GM06990 (cell line): Measurements from ENCODE around the gene BRCA2.

Experiments used
- DNase-seq: peaks from one replicate; pipeline ENCODE4 v3.0.0-alpha.2; 2011; ENCODE audit not compliant: insufficient read length; ENCODE audit errors: extremely low read depth
- H3K27me3 ChIP-seq: replicated peaks from 2 replicates; pipeline ENCODE4 v1.6.0; 2011; ENCODE audit warnings: low read length; ENCODE audit not compliant: control insufficient read depth, insufficient read depth
- H3K36me3 ChIP-seq: 2 replicates; pipeline ENCODE4 v1.5.1; 2011; ENCODE audit warnings: low read length; ENCODE audit not compliant: control insufficient read depth, insufficient read depth
- H3K4me3 ChIP-seq: replicated peaks from 2 replicates; pipeline ENCODE4 v1.5.1; 2011; ENCODE audit warnings: low read depth, mild to moderate bottlenecking, control low read depth, low read length
- TF ChIP-seq, protein P1 (sequence below): IDR thresholded peaks from 2 replicates; pipeline ENCODE4 v1.5.1; 2011; ENCODE audit warnings: low read length, control low read depth, mild to moderate bottlenecking, inconsistent platforms; ENCODE audit not compliant: insufficient read depth, poor library complexity, severe bottlenecking

Gene BRCA2

DNA sequence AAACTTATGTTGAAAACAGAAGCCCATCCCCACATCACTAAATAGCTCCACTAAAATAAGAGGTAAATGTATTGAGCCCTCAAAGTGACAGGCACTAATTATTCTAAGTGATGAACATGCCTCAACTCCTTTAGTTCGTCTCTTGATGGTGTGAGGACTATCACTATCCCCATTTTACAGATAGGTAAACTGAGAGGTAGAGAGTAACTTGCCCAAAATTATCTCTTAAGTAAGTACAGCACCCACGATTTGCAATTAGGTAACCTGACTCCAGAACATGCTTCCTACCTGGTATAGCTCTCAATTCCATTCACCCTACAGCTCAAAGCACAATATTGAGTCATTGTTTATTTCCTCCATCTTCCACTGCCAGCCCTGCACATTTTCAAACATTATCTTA is 12.8 kb upstream of the BRCA2 start:
- H3K4me3 ChIP-seq, result no peak overlapping the region
- no peaks in the 10 kb centered on the region for H3K36me3 ChIP-seq
- no peak for DNase-seq
- no peaks in the 10 kb centered on the region for H3K27me3 ChIP-seq
- TF ChIP-seq, protein P1, sequence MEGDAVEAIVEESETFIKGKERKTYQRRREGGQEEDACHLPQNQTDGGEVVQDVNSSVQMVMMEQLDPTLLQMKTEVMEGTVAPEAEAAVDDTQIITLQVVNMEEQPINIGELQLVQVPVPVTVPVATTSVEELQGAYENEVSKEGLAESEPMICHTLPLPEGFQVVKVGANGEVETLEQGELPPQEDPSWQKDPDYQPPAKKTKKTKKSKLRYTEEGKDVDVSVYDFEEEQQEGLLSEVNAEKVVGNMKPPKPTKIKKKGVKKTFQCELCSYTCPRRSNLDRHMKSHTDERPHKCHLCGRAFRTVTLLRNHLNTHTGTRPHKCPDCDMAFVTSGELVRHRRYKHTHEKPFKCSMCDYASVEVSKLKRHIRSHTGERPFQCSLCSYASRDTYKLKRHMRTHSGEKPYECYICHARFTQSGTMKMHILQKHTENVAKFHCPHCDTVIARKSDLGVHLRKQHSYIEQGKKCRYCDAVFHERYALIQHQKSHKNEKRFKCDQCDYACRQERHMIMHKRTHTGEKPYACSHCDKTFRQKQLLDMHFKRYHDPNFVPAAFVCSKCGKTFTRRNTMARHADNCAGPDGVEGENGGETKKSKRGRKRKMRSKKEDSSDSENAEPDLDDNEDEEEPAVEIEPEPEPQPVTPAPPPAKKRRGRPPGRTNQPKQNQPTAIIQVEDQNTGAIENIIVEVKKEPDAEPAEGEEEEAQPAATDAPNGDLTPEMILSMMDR, result no peak

- TF ChIP-seq, protein P1, result no peak
- Histone ChIP-seq H3K4me3 (no peak overlapping the region), H3K27me3 (no peaks in the 10 kb centered on the region), H3K36me3 (no peaks in the 10 kb centered on the region)
- DNase-seq, result no peak
Measured at GRCh38 chr13:32305646-32306045, 9.7 kb upstream of the BRCA2 start.

- Histone ChIP-seq H3K27me3 (no peaks in the 10 kb centered on the region), H3K36me3 (no peaks in the 10 kb centered on the region), H3K4me3 (no peak overlapping the region)
- TF ChIP-seq, protein P1, result no peak
- no peak for DNase-seq
Measured at GRCh38 chr13:32309312-32310133, 5.8 kb upstream of the BRCA2 start.

DNA sequence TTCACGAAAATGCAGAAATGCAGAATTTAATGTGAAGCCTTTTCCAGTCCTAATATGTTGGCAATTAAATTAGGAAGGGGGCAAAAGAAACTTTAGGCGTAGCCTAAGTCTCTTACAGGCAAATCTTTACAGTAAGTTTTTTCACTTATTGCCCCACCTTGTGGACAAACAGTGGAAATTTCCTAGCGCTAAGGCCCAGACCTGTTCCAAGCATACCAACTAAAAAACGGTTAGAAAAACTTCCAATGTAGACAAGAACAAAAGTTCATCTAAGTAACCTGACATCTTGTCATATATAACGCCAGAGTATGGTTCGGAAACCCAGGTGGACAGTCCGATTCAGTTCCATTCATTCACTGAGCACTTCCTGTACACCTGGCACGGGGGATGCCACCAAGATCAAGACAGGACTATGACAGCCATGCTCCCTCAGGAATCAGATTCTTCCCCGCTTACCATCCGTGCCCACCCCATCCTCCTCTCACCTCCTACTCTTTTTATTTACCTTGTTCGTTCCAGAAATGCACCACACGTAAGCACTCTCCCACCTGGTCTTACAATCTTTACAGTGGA is 5.1 kb upstream of the BRCA2 start:
- TF ChIP-seq, protein P1, result peak; percentile 57
- Histone ChIP-seq H3K36me3 (no peaks in the 10 kb centered on the region), H3K27me3 (no peaks in the 10 kb centered on the region), H3K4me3 (no peak overlapping the region)
- peak; percentile 8 for DNase-seq

DNA sequence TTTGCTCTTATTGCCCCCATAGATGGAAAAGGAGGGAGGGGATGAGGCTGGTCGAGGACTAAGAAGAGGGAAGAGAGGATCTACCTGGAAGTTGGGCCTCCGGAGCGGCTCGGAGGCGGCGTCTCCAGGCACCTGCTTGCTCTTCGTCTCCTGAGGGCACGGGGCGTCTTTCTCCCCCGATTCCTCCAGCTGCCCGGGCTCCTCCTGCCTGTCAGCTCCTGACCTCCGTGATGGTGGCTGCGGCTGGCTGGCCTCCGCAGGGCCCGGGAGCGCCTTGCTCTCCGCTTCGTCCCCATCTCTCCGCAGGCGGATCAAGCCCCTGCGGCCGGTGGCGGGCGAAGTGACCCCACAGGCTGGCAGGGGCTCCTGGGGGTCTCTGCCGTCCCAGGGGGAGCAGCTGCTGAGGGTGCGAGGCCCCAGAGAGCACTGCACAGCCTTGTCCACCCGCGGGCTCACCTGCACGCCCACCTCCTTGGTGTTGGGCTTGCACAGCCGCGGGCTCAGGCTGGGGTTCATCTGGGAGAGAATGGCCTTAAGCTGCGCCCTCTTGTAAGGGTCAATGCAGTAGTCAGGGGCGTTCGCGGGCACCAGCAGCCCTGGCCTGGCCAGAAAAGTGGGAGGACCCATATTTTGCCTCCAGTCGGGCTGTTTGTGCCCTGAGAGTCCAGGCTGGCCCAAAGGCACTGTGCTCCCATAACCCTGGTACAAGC is 4.0 kb upstream of the BRCA2 start:
- no peaks in the 10 kb centered on the region for H3K27me3 ChIP-seq

More for the DNA sequence above, 4.0 kb upstream of the BRCA2 start:
- TF ChIP-seq, protein P1, result no peak
- no peak overlapping the region for H3K4me3 ChIP-seq
- DNase-seq, result peak; percentile 6
- no peaks in the 10 kb centered on the region for H3K36me3 ChIP-seq
